ENCODE data around the gene METTL13. TPM values are rescaled to one million over a fixed set of nuclear protein-coding genes. Genes with fewer than 3 reads are reported as not detected.

The METTL13 gene
- total and polyA plus RNA-seq, 2 of the 8 experiments (the other 6 are each of a cell fraction or from before 2014, with no cell fraction given), result 38.1 to 66.3 TPM

DNA sequence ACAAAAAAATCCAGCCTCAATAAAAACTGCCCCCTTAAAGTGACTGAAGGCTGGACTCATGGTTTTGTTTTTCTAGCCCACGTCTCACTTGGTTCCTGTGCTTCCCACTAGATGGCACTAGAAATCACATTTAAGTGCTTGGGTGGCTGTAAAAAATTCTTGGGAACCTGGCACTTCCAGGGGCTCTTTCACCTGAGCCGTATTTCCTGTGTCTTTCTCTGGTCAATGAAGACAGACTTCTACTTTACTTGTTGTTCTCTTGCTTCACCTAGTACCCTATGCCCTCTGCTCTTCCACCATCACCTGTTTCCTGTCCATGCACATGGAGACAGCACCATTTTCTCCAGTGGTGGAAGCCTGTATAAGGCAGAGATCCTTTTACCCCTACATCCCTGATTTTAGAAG lies 20.0 kb downstream of the METTL13 start:
- no peaks in the 10 kb centered on the region for H3K79me1 ChIP-seq (ENCODE audit: low read depth, low read length)
- TF ChIP-seq TEAD4 (IDR thresholded peaks at IDR 0.05; ENCODE audit: low read depth, low read length) (peak; percentile 31; the same call in 1 of the 2 replicates), KDM1A (IDR thresholded peaks at IDR 0.05; ENCODE audit: borderline replicate concordance, low read length) (no peak), JUND (IDR thresholded peaks at IDR 0.05; ENCODE audit: low read length) (no peak), RAD21 (IDR thresholded peaks at IDR 0.05 in 1 of 2, conservative IDR thresholded peaks at IDR 0.05 in 1 of 2; ENCODE audit: low read depth in 2 of 2, low read length in 2 of 2) (peak; percentile 87 to 94), POU5F1 (IDR thresholded peaks at IDR 0.05; ENCODE audit: low read depth, low read length) (no peak), GTF2F1 (IDR thresholded peaks at IDR 0.05; ENCODE audit: borderline replicate concordance, low read depth, low read length) (no peak), RXRA (IDR thresholded peaks at IDR 0.05; ENCODE audit: insufficient read depth, low read depth, low read length) (no peak), KDM4A (IDR thresholded peaks at IDR 0.05; ENCODE audit: low read depth, low read length, severe bottlenecking) (no peak)
- TF ChIP-seq, protein P1, sequence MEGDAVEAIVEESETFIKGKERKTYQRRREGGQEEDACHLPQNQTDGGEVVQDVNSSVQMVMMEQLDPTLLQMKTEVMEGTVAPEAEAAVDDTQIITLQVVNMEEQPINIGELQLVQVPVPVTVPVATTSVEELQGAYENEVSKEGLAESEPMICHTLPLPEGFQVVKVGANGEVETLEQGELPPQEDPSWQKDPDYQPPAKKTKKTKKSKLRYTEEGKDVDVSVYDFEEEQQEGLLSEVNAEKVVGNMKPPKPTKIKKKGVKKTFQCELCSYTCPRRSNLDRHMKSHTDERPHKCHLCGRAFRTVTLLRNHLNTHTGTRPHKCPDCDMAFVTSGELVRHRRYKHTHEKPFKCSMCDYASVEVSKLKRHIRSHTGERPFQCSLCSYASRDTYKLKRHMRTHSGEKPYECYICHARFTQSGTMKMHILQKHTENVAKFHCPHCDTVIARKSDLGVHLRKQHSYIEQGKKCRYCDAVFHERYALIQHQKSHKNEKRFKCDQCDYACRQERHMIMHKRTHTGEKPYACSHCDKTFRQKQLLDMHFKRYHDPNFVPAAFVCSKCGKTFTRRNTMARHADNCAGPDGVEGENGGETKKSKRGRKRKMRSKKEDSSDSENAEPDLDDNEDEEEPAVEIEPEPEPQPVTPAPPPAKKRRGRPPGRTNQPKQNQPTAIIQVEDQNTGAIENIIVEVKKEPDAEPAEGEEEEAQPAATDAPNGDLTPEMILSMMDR (IDR thresholded peaks at IDR 0.05; ENCODE audit: control extremely low read depth in 1 of 3, insufficient read depth in 1 of 3, low read depth in 1 of 3, low read length in 3 of 3), result peak in 2 of 3 experiments; percentile 75 to 87; a peak in 3 of 4 replicates
- no peak overlapping the region for H3K56ac ChIP-seq (replicated peaks; ENCODE audit: insufficient read length, low read depth, low read length)
- H2AK5ac ChIP-seq (ENCODE audit: low read depth, low read length), result no peak overlapping the region
- H3K9me3 ChIP-seq (ENCODE audit: insufficient read depth in 2 of 2, low read depth in 1 of 2, low read length in 1 of 2), result no peaks in the 10 kb centered on the region
- FAIRE-seq (peak; percentile 81), DNase-seq (ENCODE audit: low read depth in 1 of 2, low spot score in 2 of 2) (no peak)
- no peak overlapping the region for H3K4me2 ChIP-seq (ENCODE audit: insufficient read depth in 1 of 2, low read depth in 2 of 2, low read length in 2 of 2)
- H3K4me1 ChIP-seq (replicated peaks in 1 of 4; ENCODE audit: control insufficient read depth in 3 of 4, insufficient read depth in 4 of 4, low read length in 3 of 4), result peaks cover 0 to 11% (median 5%) of the 10 kb centered on the region in 4 experiments; a peak in 3 of 7 replicates
- H2BK12ac ChIP-seq (ENCODE audit: low read depth, low read length), result no peak overlapping the region
- H3K27me3 ChIP-seq (replicated peaks in 1 of 4; ENCODE audit: control insufficient read depth in 3 of 4, extremely low read depth in 1 of 4, insufficient read depth in 3 of 4, low read length in 3 of 4), result no peaks in the 10 kb centered on the region
- no peak overlapping the region for H3K4ac ChIP-seq (replicated peaks; ENCODE audit: insufficient read length, low read depth, low read length)
- no peak overlapping the region for H3K18ac ChIP-seq (ENCODE audit: extremely low read depth, low read length)
- H3K9ac ChIP-seq (replicated peaks in 1 of 4; ENCODE audit: extremely low read depth in 1 of 4, low read depth in 3 of 4, low read length in 3 of 4), result no peak overlapping the region
- H3K4me3 ChIP-seq (ENCODE audit: extremely low read depth in 1 of 4, insufficient read depth in 2 of 4, low read depth in 3 of 4, low read length in 4 of 4), result no peak overlapping the region
- 25% methylated on average over 2 of the region's 2 CpGs; no CpG with 5 or more reads in 1 of the 2 experiments for WGBS, 2 experiments (ENCODE audit: extremely low coverage in 1 of 2, insufficient coverage in 1 of 2, insufficient read length in 1 of 2, insufficient replicate concordance in 2 of 2, low coverage in 1 of 2, low lambda C conversion rate in 2 of 2, missing lambda C conversion rate in 1 of 2)
- no peak overlapping the region for H3K27ac ChIP-seq (ENCODE audit: low read depth, low read length)
- no peak overlapping the region for H4K91ac ChIP-seq (replicated peaks; ENCODE audit: insufficient read length, low read length)
- H3K23ac ChIP-seq (ENCODE audit: insufficient read length), result no peak overlapping the region
- no peak overlapping the region for H2BK120ac ChIP-seq (replicated peaks; ENCODE audit: low read depth, low read length)
- H4K8ac ChIP-seq (ENCODE audit: extremely low read depth, insufficient read depth, low read length), result no peak overlapping the region
- H2BK5ac ChIP-seq (ENCODE audit: low read depth, low read length), result no peak overlapping the region
- H3K79me2 ChIP-seq (ENCODE audit: control insufficient read depth in 1 of 2, insufficient read depth in 2 of 2, low read length in 2 of 2), result no peaks in the 10 kb centered on the region
- ChIA-PET POLR2A (ENCODE audit: partially characterized antibody) (interaction anchor here (1.0 to 1.3 kb wide), 2 partner anchors 59 to 184 kb away, joined by 3 to 5 read pairs; partner anchors contain the start of gene VAMP4), CTCF (ENCODE audit: partially characterized antibody) (interaction anchor here (0.6 to 16.4 kb wide), 72 partner anchors 8 to 926 kb away, joined by 3 to 694 read pairs (median 6); partner anchors contain the start of genes DNM3 and PIGC)
- H3K14ac ChIP-seq (ENCODE audit: insufficient read length), result no peak overlapping the region
- no peak overlapping the region for H2BK20ac ChIP-seq (ENCODE audit: low read length)
- no peak overlapping the region for H4K5ac ChIP-seq (ENCODE audit: insufficient read length, low read depth, low read length)
- no peaks in the 10 kb centered on the region for H4K20me1 ChIP-seq (replicated peaks in 1 of 2; ENCODE audit: control insufficient read depth in 1 of 2, insufficient read depth in 2 of 2, low read length in 2 of 2)
- no peaks in the 10 kb centered on the region for H3K23me2 ChIP-seq (ENCODE audit: low read depth, low read length)
- H3K36me3 ChIP-seq (ENCODE audit: control insufficient read depth in 2 of 4, insufficient read depth in 4 of 4, low read length in 3 of 4), result peaks cover 5 to 13% (median 9%) of the 10 kb centered on the region in 4 experiments; a peak in 7 of 8 replicates
- peak overlapping the region; percentile 60; the same call in 1 of the 2 replicates for H2AFZ ChIP-seq (ENCODE audit: low read length)
- H2BK15ac ChIP-seq (ENCODE audit: low read length), result no peak overlapping the region
